ELR (cell line): ENCODE data around the gene DIDO1.

Experiments
- DNase-seq: peaks from one replicate; pipeline ENCODE4 v3.0.0-alpha.2; 2015; ENCODE audit warnings: low read depth

The DIDO1 gene

GRCh38 chr20:62910777-62911497 is 15.4 kb downstream of the DIDO1 start:
- no peak for DNase-seq

DNA sequence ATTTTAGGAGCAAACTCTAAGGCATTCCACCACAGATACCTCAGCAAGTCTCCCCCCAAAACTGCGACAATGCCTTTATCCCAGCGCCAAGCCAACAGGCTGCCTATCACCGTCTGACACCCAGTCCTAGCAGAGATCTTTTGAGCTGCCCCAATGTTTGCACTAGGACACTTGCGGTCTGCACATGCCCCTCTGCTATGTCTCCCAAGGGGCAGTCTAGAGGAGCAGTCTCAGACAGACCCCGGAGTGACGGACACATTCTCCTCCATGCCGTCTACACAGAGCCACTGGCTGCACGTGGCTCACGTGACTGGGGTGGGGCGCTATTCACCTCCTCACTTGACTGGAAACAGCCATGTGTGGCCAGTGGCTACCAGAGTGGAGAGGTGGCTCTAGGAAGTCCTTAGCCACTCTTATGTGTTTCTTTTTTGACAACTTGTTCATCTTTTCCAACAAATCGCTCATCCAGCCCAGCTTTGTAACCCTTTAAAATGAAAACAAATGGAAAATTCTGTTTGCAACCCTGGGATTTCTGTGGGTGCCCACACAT is 16.0 kb downstream of the DIDO1 start:
- no peak for DNase-seq

- no peak for DNase-seq
Observed at GRCh38 chr20:62908971-62909791, 17.1 kb downstream of the DIDO1 start.

- peak; percentile 48 for DNase-seq
Observed at GRCh38 chr20:62907384-62908317, 18.7 kb downstream of the DIDO1 start.

DNA sequence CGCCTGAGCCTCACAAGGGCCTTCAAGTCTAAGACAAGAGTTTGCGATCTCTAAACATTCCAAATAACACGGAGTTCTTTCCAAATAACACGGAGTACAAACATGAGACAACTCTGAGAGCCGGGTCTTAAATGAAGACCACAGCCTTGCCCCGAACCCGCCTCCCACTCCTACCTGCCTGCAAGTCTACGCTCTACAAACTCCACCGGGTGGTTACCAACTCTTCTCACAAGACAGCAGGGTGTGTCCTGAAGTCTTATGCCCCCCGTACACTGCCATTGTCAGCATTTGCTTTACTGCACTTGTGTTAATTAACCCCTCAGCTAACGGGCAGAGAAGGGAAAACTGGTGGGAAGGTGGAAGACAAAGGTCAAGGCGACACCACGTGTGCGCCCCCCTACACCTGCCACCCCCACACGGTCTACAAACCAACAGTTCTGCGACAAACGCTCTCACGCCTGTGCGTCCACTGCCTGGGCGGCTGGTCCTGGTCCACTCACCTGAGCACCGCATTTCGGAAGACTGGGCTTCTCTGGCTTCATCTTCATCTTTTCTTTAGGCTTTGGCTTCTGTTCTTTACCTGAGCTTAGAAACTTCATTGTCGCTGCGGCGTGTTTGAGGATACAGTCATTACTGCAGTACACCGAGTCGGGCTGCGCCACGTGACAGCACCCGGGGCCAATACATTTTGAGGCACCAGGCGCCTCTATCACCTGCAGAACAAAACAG is 19.5 kb downstream of the DIDO1 start:
- no peak for DNase-seq

DNA sequence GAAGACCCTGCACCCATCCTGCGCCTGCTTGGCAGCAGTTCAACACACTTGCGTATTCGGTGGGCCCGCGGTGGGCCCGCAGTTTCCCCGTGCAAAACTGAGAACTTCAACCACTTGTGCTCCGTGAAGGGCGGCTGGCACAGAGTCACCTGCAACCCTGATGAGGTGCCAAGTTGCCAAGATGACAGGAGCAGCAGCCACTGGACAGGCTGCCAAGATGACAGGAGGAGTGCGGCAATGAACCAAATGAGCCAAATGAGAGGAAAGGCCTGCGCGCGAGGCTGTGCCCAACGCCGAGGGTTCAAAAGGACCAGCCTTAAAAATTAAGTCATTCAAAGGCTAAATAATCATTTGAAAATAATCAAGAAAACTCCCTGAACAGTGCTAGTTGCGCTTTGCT is 20.1 kb downstream of the DIDO1 start:
- no peak for DNase-seq

DNA sequence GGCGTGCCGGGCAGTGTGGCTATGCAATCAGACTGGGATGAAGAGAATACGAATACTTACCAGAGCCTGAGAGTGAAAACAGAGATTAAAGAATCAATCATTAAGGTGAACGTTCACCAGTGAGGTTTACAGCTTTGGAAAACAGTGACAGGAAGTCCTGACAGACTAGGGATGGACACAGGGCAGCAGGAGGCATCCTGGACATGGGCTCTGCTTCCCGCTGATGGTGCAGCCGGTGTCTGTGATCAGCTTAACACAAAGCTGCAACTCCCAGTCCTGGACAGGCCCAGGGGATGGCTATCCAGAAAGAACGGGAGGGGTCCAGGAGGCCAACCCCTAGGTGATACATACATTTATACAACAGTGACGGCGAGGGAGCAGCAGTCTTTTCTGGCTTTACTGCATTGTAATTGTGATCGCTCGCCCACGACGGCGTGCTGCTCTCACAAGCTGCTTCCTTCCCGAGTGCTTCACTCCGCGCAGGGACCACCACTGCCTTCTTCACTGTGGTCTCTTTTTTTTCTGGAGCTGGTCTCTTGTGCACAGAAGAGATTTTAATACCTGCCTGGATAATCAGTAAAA is 20.7 kb downstream of the DIDO1 start:
- no peak for DNase-seq

DNA sequence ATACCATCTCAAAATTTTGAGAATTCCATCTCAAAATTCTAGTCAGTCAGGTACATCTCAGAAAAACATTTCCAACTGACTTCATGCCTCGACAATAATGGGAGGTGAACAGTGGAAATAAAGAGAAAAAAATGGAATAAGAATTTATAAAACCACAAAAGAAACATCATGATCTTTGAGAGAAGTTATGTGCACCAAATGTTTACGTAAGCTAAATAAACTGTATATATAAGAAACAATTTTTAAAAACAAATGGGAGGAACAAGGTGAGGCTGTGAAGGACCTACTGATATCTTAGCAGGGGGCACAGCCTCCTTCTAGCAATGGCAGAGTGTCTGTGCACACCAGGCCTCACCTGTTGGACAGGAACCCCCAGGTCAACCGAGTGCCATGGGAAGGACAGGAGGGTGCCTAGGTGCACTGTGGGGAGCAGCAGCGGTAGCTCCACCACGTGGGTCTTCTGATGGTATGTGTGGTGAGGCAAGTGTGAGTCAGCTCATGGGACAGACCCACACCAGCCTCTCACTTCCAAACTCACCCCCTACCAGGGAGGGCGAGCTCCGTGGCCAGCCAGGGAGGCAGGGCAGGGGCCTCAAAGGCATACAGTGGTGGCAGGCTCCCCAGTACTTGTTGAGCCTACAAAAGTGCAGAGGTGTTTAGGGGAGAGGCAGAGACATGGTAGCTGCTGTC is 23.2 kb downstream of the DIDO1 start:
- DNase-seq = peak; percentile 72

DNA sequence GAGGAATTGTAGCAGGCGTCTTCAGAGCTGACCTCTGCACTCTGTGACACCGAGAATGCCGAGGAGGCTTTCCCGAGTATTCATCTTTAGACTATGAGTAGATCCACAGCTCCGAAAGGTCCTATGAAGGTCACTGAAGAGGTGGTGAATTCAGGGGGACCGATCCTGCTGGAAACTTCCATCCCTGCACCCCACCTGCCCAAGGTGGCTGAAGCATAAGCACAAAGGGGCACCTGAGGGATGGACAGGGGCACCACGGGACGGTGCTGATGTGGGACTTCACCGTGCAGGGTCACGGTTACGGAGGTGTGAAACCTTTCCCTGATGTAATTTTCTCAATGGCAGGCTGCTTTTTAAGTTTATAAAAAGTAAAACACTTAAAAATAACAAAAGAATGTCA is 24.4 kb downstream of the DIDO1 start:
- no peak for DNase-seq

- DNase-seq = peak; percentile 49
Observed at GRCh38 chr20:62900692-62901584, 25.4 kb downstream of the DIDO1 start.

- peak; percentile 80 for DNase-seq
Observed at GRCh38 chr20:62900052-62900691, 26.1 kb downstream of the DIDO1 start.

DNA sequence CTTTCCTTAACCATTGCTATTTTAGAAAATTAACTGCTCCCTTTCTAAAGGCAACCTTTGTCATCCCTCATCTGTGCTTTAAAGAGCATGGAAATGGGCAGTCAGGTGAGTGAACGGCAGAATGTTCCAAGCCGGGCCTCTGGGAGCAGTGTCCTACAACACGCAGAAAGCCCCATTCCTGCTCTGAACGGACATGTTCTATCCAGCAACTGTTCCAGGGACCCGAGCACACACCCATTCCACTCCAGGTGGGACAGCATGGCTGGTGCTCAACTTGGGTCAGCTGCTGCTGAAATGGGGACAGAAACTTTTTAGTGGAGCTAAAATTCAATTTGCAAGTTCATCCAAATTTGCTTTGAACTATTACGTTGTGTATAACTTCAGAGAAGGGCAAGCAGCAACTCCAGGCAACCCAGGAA is 26.7 kb downstream of the DIDO1 start:
- DNase-seq = no peak

DNA sequence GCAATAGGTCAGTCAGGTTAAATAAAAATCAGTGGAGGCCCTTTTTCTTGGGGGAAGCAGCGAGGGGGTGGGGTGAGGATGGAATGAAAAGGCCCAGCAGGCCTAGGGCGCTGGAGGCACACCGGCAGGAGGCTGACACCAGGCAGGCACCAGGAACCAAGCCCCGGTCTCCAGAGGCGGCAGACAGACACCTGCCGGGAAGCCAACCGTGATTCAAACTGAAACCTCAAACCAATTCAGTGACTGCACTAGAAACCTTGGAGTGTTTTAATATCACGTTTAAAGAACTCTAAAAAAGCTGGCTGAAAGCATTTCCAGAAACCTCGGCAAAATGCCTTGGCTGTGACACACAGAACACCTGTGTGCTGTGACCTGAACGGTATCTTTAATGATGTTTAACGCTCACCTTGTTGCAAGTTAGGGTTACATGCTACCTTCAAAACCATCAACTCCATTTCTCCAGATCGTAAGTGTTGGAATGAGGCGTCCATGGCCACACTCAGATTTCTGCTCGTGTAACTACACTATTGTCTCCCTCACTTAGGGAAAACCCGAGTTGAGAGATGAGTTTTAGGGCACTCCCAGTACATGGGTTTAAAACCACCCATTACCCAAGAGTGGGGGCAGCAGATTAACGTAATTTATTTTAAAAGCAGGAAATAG is 27.2 kb downstream of the DIDO1 start:
- no peak for DNase-seq

GRCh38 chr20:62898093-62898964 is 28.0 kb downstream of the DIDO1 start:
- DNase-seq = no peak

GRCh38 chr20:62897666-62898065 is 28.6 kb downstream of the DIDO1 start:
- no peak for DNase-seq

DNA sequence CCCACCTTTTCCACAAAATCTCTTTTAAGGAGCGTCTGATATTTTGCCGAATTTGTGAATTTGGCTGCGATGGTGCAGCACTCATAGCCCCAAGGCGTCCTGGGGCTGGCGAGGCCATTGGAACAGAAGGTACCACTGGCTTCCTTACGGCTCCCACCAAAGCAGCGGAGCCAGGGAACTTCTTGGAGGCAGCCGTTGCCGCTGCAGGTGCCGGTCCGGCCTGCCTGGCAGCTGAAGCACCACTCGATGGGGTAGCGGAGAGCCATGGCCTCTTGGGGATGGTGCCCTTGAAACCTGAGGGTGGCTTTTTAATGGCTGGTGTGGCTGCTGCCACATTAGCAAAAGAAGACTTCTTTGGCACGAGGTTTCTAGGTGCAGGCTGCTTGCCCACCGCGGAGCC is 29.8 kb downstream of the DIDO1 start:
- DNase-seq = no peak

- no peak for DNase-seq
Observed at GRCh38 chr20:62895539-62895938, 30.8 kb downstream of the DIDO1 start.
